PC-9 (cell line): Measurements from ENCODE around the gene PRRC2A. TPM values are rescaled to one million over a fixed set of nuclear protein-coding genes. Genes with fewer than 3 reads are reported as not detected.

Experiments
- BruUV-seq: library from RNA; stranded (reverse); fragments of 400-500 nt; replicated peaks from 2 replicates; lab custom pipeline; 2021; lab: Mats Ljungman, UMichigan
- CTCF ChIA-PET: fragments of 300-600 bp; sonication (Branson Sonifier 250); formaldehyde crosslinking; loops from one replicate; lab custom pipeline; 2022; ENCODE audit warnings: antibody characterized with exemption; lab: Charles Lee
- POLR2A ChIA-PET: fragments of 300-600 bp; sonication (Branson Sonifier 250); formaldehyde crosslinking; loops from one replicate; lab custom pipeline; 2022; ENCODE audit warnings: antibody characterized with exemption; ENCODE audit not compliant: unreplicated experiment; lab: Charles Lee
- DNase-seq, 2 experiments: peaks; one replicate each; pipeline versions ENCODE4 v3.0.0 to v3.0.0-alpha.2; 2015 to 2022; ENCODE audit warnings: mixed read lengths in 1 of 2
- H2AFZ ChIP-seq: fragments of 200-600 bp; sonication (generic); 2 replicates; pipeline ENCODE4 v1.8.1; 2017; ENCODE audit warnings: antibody characterized with exemption
- H3F3A ChIP-seq: fragments of 200-600 bp; sonication (generic); 2 replicates; pipeline ENCODE4 v1.8.1; 2017; ENCODE audit warnings: antibody characterized with exemption, mild to moderate bottlenecking, low read depth; ENCODE audit not compliant: insufficient read depth
- H3K27ac ChIP-seq: fragments of 200-600 bp; sonication (generic); 2 replicates; pipeline ENCODE4 v1.6.1; 2016; ENCODE audit warnings: mixed run types
- H3K27me3 ChIP-seq: fragments of 200-600 bp; sonication (generic); 2 replicates; pipeline ENCODE4 v1.6.1; 2016; ENCODE audit warnings: low read depth, mixed run types; ENCODE audit not compliant: insufficient read depth
- H3K36me3 ChIP-seq: fragments of 200-600 bp; sonication (generic); 2 replicates; pipeline ENCODE4 v1.6.1; 2016; ENCODE audit warnings: low read depth, mixed run types
- H3K4me1 ChIP-seq: fragments of 200-600 bp; sonication (generic); replicated peaks from 2 replicates; pipeline ENCODE4 v1.6.1; 2016; ENCODE audit warnings: mixed run types; ENCODE audit not compliant: insufficient read depth
- H3K4me2 ChIP-seq: fragments of 200-600 bp; sonication (generic); 2 replicates; pipeline ENCODE4 v1.6.1; 2017; ENCODE audit warnings: mixed run types
- H3K4me3 ChIP-seq: fragments of 200-600 bp; sonication (generic); 2 replicates; pipeline ENCODE4 v1.6.1; 2016; ENCODE audit warnings: mixed run types
- H3K79me2 ChIP-seq: fragments of 200-600 bp; sonication (generic); 2 replicates; pipeline ENCODE4 v1.6.1; 2017; ENCODE audit warnings: low read depth, mixed run types
- H3K9me2 ChIP-seq: fragments of 200-600 bp; sonication (generic); 2 replicates; pipeline ENCODE4 v1.8.1; 2017; ENCODE audit warnings: mild to moderate bottlenecking; ENCODE audit not compliant: insufficient read depth
- H3K9me3 ChIP-seq: fragments of 200-600 bp; sonication (generic); 2 replicates; pipeline ENCODE4 v1.8.1; 2016; ENCODE audit warnings: low read depth; ENCODE audit not compliant: insufficient read depth
- H4K20me1 ChIP-seq: fragments of 200-600 bp; sonication (generic); 2 replicates; pipeline ENCODE4 v1.8.1; 2017; ENCODE audit not compliant: insufficient read depth
- EZH2 ChIP-seq: fragments of 200-600 bp; sonication (generic); IDR thresholded peaks from 2 replicates; pipeline ENCODE4 v1.8.0; 2017; ENCODE audit warnings: antibody characterized with exemption, low read depth
- intact Hi-C: fragments of 100-400 bp; cut with micrococcal nuclease; formaldehyde crosslinking; loops from one replicate; pipeline ENCODE4 v1.10.0; 2022; ENCODE audit not compliant: unreplicated experiment
- total RNA-seq: library from RNA; stranded (reverse); gene quantifications from 2 replicates; pipeline ENCODE4 v1.2.3, GENCODE V29; 2021
- TF ChIP-seq, protein P1 (sequence below): fragments of 200-600 bp; sonication (generic); conservative IDR thresholded peaks from 2 replicates; pipeline ENCODE4 v1.6.1; 2017; ENCODE audit warnings: mixed run types, antibody characterized with exemption, mild to moderate bottlenecking, moderate library complexity

PRRC2A gene
- total RNA-seq, 1 experiment from 2014 or later, result 192 TPM

DNA sequence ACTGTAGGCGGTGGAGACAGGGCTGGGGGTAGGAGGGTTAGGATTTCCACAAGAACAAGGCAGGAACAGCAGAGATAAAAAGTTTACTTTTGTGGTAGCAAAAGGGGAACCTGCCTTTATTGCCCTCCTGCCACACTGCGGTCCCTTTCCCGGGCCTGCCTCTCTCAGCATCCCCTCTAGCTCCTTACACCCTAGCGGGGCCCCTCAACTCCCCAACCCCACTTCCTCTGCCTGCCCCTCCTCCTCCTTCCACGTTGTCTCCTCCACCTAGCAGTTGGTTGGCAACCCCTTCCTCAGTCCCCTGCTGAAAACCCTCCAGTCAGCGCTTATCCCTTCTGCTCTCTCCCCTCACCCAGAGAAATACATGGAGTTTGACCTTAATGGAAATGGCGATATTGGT, 4.8 kb upstream of the PRRC2A start:
- CTCF ChIA-PET, result no interaction called here
- no peak overlapping the region for H2AFZ ChIP-seq

DNA sequence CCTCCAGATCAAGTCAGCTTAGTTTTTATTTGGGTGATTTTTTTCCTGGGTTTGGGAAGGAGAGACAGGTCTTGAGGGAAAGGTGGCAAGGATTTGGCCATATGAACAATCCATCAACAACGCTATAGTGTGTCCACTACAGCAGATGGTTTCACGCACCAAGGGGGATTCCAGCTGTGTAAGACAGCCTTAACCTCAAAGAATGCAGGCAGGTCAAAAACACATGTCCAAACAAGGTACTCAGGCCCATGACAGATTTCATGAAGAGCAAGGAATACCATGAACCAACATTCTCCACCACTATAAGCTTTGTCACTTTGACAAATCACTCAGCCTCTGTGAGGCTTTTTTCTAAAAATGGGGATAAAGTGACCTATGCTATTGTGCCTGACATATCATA, 3.5 kb upstream of the PRRC2A start:
- no peak for DNase-seq
- Histone ChIP-seq H2AFZ (no peak overlapping the region), H3F3A (peaks cover 10% of the 10 kb centered on the region; the same call in 1 of the 2 replicates), H3K4me2 (no peak overlapping the region), H3K9me2 (no peaks in the 10 kb centered on the region), H4K20me1 (no peaks in the 10 kb centered on the region), H3K79me2 (peaks cover 14% of the 10 kb centered on the region), H3K27ac (no peak overlapping the region), H3K27me3 (no peaks in the 10 kb centered on the region), H3K36me3 (0 out of 2 replicates have a peak, but pooled peaks cover 4% of the 10 kb centered on the region), H3K4me1 (peaks cover 15% of the 10 kb centered on the region), H3K9me3 (no peaks in the 10 kb centered on the region), H3K4me3 (no peak overlapping the region)
- no peak for TF ChIP-seq EZH2
- TF ChIP-seq, protein P1, sequence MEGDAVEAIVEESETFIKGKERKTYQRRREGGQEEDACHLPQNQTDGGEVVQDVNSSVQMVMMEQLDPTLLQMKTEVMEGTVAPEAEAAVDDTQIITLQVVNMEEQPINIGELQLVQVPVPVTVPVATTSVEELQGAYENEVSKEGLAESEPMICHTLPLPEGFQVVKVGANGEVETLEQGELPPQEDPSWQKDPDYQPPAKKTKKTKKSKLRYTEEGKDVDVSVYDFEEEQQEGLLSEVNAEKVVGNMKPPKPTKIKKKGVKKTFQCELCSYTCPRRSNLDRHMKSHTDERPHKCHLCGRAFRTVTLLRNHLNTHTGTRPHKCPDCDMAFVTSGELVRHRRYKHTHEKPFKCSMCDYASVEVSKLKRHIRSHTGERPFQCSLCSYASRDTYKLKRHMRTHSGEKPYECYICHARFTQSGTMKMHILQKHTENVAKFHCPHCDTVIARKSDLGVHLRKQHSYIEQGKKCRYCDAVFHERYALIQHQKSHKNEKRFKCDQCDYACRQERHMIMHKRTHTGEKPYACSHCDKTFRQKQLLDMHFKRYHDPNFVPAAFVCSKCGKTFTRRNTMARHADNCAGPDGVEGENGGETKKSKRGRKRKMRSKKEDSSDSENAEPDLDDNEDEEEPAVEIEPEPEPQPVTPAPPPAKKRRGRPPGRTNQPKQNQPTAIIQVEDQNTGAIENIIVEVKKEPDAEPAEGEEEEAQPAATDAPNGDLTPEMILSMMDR, result no peak
- intact Hi-C loops, result no loop called here
- POLR2A ChIA-PET, result interaction anchor here (0.7 kb wide), 1 partner anchor 236 kb away, joined by 4 read pairs; no protein-coding TSS in a partner anchor
- CTCF ChIA-PET, result no interaction called here
- BruUV-seq, result no TSS peak

More for the DNA sequence above, 4.8 kb upstream of the PRRC2A start:
- no peak overlapping the region for H3K4me2 ChIP-seq
- no TSS peak for BruUV-seq
- H3K4me3 ChIP-seq, result no peak overlapping the region
- no peak for DNase-seq
- no peak overlapping the region for H3K27ac ChIP-seq
- H3K27me3 ChIP-seq, result no peaks in the 10 kb centered on the region
- H3K9me2 ChIP-seq, result no peaks in the 10 kb centered on the region
- H3K4me1 ChIP-seq, result peaks cover 10% of the 10 kb centered on the region; the same call in 1 of the 2 replicates
- intact Hi-C loops, result no loop called here
- TF ChIP-seq, protein P1, result no peak
- TF ChIP-seq EZH2, result no peak
- POLR2A ChIA-PET, result no interaction called here
- no peaks in the 10 kb centered on the region for H3K36me3 ChIP-seq
- H4K20me1 ChIP-seq, result no peaks in the 10 kb centered on the region
- peaks cover 6% of the 10 kb centered on the region; the same call in 1 of the 2 replicates for H3F3A ChIP-seq
- H3K9me3 ChIP-seq, result no peaks in the 10 kb centered on the region
- H3K79me2 ChIP-seq, result peaks cover 2% of the 10 kb centered on the region

DNA sequence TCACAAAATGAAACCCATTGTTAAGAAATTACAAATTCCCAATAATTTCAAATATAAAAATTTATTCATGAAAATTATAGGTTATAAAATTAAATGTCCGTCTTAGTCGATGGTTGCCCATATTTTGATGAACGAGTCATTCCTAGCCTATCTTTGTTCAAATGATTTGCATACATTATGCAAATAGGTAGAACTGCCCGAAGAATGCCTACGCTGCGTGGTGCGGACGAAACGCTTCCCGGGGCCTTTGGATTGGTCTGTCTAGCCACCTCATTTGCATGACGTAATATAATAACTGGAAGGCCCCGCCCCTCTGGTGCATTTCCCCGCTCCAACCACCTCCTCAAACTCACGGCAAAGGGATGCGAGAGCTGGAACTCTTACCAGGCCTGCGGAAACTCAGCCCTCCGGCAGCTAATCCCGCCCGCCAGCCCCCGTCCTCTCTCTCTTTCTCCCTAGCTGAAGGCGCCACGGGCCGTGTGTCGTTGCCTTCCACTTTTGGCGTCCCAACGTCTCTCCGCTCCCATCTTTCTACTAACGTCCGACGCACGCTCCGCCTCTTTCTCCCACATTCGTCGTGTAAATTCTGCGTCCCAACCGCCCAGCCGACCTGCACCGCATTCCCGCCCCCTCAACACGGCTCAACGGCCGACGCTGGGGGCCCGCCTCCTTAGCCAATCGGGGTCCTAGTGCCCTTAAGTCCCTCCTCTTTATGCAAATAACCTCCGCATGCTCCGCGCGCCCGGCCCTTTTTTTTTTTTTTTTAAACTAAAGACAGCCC, 520 bp upstream of the PRRC2A start:
- H3K36me3 ChIP-seq, result peaks cover 29% of the 10 kb centered on the region
- peak overlapping the region; percentile 81 for H3K27ac ChIP-seq
- H3K27me3 ChIP-seq, result no peaks in the 10 kb centered on the region
- H3K4me3 ChIP-seq, result peak overlapping the region; percentile 67
- H3K4me2 ChIP-seq, result peak overlapping the region; percentile 77
- H3F3A ChIP-seq, result peaks cover 27% of the 10 kb centered on the region
- H3K9me2 ChIP-seq, result no peaks in the 10 kb centered on the region
- H4K20me1 ChIP-seq, result 0 out of 2 replicates have a peak, but pooled peaks cover 2% of the 10 kb centered on the region
- H2AFZ ChIP-seq, result peak overlapping the region; percentile 88
- peaks cover 42% of the 10 kb centered on the region for H3K79me2 ChIP-seq
- peaks cover 23% of the 10 kb centered on the region for H3K4me1 ChIP-seq
- intact Hi-C loops, result loop anchor here (1.0 to 2.0 kb wide), 2 partner anchors 19 to 32 kb away; partner anchors contain the start of gene BAG6
- no peak for TF ChIP-seq EZH2
- TF ChIP-seq, protein P1, result no peak
- H3K9me3 ChIP-seq, result no peaks in the 10 kb centered on the region
- BruUV-seq, result TSS peak; percentile 94
- POLR2A ChIA-PET, result interaction anchor here (0.9 to 1.0 kb wide), 2 partner anchors 32 to 59 kb away, joined by 3 to 16 read pairs; no protein-coding TSS in a partner anchor
- CTCF ChIA-PET, result no interaction called here
- DNase-seq, result peak; percentile 96 to 97
